Measurements from ENCODE around the gene RUBCN.

The RUBCN gene

DNA sequence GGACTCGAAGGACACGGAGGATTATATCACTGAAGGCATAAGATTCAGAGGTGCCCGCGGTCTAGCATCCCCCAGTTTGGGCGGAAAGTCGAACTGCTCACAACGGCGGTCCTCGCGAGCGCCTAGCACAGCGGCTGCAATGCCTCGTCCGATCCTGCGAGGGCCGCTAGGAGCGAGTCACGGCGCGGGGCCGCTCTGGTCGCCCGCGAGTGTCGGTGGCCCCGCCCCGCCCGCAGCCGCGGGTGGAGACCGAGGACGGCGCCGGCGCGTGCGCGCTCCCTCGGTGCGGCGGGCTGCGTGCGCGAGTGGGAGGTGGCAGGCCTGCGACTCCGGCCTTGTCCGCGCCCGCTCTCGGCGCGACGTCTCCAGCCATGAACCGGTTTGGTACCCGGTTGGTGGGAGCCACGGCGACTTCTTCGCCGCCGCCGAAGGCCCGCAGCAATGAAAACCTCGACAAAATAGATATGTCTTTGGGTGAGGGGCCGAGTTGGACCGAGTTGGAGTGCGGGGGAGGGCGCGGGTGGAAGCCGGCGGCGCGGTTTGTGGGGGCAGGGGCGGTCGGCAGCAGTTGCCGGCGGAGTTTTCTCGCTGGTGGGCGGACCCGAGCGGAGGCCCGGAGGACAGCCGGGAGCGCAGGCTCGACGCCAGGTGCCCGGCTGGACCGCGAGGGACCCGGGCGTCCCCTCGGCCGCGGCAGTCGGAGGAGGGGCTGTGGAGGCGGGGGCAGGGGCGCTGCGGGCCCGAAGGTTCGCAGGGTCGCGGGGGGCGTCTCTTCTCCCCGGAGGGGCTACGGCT, 13.1 kb upstream of the RUBCN start, which contains the start of gene FYTTD1:
Gene FYTTD1 (plus strand): TSS at position 283 of the 795 bp plus-strand sequence. CDS start 89 bp downstream, at position 372.
- TF ChIP-seq, protein P1, sequence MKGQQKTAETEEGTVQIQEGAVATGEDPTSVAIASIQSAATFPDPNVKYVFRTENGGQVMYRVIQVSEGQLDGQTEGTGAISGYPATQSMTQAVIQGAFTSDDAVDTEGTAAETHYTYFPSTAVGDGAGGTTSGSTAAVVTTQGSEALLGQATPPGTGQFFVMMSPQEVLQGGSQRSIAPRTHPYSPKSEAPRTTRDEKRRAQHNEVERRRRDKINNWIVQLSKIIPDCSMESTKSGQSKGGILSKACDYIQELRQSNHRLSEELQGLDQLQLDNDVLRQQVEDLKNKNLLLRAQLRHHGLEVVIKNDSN (IDR thresholded peaks at IDR 0.05) = peak; percentile 33; the same call in 1 of the 2 replicates
- peak; percentile 70; the same call in 1 of the 2 replicates for TF ChIP-seq EGR1 (IDR thresholded peaks at IDR 0.05)
- no peak for TF ChIP-seq YY1 (IDR thresholded peaks at IDR 0.05; ENCODE audit: low read depth)
- peak; percentile 8; the same call in 1 of the 2 replicates for TF ChIP-seq EP300 (IDR thresholded peaks at IDR 0.05; ENCODE audit: borderline replicate concordance)
- no peak for TF ChIP-seq FOXM1 (IDR thresholded peaks at IDR 0.05; ENCODE audit: borderline replicate concordance, low read depth)
- peak; percentile 50; the same call in 1 of the 2 replicates for TF ChIP-seq TEAD4 (IDR thresholded peaks at IDR 0.05)
- TF ChIP-seq NFIC (IDR thresholded peaks at IDR 0.05) = no peak; the same call in 1 of the 2 replicates
- peak; percentile 6; the same call in 1 of the 2 replicates for TF ChIP-seq CREB1 (IDR thresholded peaks at IDR 0.05; ENCODE audit: low read depth)
- TF ChIP-seq, protein P2, sequence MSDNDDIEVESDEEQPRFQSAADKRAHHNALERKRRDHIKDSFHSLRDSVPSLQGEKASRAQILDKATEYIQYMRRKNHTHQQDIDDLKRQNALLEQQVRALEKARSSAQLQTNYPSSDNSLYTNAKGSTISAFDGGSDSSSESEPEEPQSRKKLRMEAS (IDR thresholded peaks at IDR 0.05) = peak; percentile 93
- no peak; the same call in 1 of the 2 replicates for TF ChIP-seq RAD21 (IDR thresholded peaks at IDR 0.05; ENCODE audit: low read depth)
- TF ChIP-seq TAF1 (IDR thresholded peaks at IDR 0.05; ENCODE audit: low read depth) = peak; percentile 80; the same call in 1 of the 2 replicates
- TF ChIP-seq ZBTB7A (IDR thresholded peaks at IDR 0.05; ENCODE audit: low read depth) = peak; percentile 85; the same call in 1 of the 2 replicates
- peak; percentile 54; the same call in 1 of the 2 replicates for TF ChIP-seq TCF12 (IDR thresholded peaks at IDR 0.05; ENCODE audit: low read depth)
- TF ChIP-seq CEBPB (IDR thresholded peaks at IDR 0.05) = no peak
- TF ChIP-seq, protein P3, sequence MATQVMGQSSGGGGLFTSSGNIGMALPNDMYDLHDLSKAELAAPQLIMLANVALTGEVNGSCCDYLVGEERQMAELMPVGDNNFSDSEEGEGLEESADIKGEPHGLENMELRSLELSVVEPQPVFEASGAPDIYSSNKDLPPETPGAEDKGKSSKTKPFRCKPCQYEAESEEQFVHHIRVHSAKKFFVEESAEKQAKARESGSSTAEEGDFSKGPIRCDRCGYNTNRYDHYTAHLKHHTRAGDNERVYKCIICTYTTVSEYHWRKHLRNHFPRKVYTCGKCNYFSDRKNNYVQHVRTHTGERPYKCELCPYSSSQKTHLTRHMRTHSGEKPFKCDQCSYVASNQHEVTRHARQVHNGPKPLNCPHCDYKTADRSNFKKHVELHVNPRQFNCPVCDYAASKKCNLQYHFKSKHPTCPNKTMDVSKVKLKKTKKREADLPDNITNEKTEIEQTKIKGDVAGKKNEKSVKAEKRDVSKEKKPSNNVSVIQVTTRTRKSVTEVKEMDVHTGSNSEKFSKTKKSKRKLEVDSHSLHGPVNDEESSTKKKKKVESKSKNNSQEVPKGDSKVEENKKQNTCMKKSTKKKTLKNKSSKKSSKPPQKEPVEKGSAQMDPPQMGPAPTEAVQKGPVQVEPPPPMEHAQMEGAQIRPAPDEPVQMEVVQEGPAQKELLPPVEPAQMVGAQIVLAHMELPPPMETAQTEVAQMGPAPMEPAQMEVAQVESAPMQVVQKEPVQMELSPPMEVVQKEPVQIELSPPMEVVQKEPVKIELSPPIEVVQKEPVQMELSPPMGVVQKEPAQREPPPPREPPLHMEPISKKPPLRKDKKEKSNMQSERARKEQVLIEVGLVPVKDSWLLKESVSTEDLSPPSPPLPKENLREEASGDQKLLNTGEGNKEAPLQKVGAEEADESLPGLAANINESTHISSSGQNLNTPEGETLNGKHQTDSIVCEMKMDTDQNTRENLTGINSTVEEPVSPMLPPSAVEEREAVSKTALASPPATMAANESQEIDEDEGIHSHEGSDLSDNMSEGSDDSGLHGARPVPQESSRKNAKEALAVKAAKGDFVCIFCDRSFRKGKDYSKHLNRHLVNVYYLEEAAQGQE (IDR thresholded peaks at IDR 0.05; ENCODE audit: low read depth) = no peak

DNA sequence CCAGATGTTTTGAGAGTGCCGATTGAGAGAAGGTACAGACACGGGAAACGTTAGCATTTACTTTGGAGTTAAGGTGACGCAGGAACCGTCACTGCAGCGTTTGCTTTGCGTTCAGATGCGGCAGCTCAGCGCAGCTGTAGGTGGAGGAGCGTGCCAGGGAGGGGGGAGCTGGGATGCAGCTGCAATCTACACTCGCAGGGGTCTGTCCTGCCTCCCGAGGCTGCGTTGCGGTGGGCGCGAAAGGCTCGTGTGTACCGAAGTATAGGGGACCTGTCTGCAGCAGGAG, 12.6 kb upstream of the RUBCN start:
- no peak for TF ChIP-seq RAD21 (IDR thresholded peaks at IDR 0.05; ENCODE audit: low read depth)
- no peak for TF ChIP-seq EGR1 (IDR thresholded peaks at IDR 0.05)
- no peak for TF ChIP-seq FOXM1 (IDR thresholded peaks at IDR 0.05; ENCODE audit: borderline replicate concordance, low read depth)
- TF ChIP-seq CREB1 (IDR thresholded peaks at IDR 0.05; ENCODE audit: low read depth) = 0 out of 2 replicates have a peak, but pooled peaks have one; percentile 20
- TF ChIP-seq ZBTB7A (IDR thresholded peaks at IDR 0.05; ENCODE audit: low read depth) = no peak; the same call in 1 of the 2 replicates
- no peak for TF ChIP-seq TEAD4 (IDR thresholded peaks at IDR 0.05)
- TF ChIP-seq, protein P2 (IDR thresholded peaks at IDR 0.05) = no peak
- no peak for TF ChIP-seq NFIC (IDR thresholded peaks at IDR 0.05)

DNA sequence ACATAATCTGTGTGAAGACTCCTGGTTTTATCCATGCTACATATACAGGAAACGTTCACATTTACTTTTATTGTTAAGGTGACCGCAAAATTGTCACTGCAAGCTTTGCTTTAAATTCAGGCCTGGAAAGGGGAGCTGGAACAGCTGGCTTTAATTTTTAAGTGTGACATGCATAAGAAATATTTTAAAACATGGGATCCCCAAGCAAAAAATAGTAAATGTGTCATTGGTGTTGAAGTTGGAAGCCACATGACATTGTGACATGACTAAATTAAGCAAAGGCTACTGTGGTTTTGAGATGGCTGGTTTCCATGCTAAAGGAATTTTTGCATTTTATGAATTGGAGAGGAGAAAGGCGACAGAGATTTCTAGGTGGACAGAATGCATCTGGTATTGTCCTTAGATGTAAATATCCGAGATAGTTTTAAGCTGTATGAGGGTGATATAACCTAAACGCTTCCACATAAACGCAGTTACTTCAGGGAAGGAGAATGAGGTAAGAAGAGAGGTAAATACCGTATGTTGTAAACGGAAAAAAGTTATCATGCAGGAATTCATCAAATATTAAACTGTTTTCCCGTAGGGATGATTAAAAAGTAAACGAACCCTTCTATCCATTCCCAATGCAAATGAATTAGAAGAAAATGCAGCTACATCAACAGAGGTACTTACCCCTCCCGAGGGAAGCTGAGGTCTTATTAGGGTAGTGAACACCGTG, 12.1 kb upstream of the RUBCN start:
- TF ChIP-seq YY1 (IDR thresholded peaks at IDR 0.05; ENCODE audit: low read depth) (no peak), CEBPB (IDR thresholded peaks at IDR 0.05) (no peak), NFIC (IDR thresholded peaks at IDR 0.05) (no peak), ZBTB7A (IDR thresholded peaks at IDR 0.05; ENCODE audit: low read depth) (no peak), TEAD4 (IDR thresholded peaks at IDR 0.05) (no peak), CREB1 (IDR thresholded peaks at IDR 0.05; ENCODE audit: low read depth) (no peak), TAF1 (IDR thresholded peaks at IDR 0.05; ENCODE audit: low read depth) (no peak)
- TF ChIP-seq, protein P1 (IDR thresholded peaks at IDR 0.05) = no peak
- TF ChIP-seq, protein P2 (IDR thresholded peaks at IDR 0.05) = no peak

DNA sequence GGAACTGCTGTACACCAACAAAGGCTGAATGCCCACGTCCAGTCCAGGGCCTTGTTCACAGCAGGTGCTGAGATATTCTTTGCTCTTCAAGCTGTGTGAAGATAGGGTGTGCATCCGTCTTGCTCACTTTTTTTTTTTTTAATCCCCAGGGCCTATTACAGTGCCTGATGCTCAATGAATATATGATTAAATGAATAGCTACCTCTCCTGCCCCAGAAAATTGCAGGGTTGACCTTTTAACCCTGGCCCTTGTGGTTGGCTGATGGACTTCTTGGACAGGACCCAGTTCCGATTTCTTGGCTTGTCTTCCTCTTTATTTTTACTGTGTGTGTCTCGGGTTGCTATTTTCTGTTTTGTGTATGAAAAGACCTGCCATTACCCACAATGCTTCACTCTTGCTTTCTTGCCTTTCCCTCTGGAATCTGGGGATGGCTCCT, 10.1 kb upstream of the RUBCN start:
- TF ChIP-seq FOXM1 (IDR thresholded peaks at IDR 0.05; ENCODE audit: borderline replicate concordance, low read depth) = no peak

DNA sequence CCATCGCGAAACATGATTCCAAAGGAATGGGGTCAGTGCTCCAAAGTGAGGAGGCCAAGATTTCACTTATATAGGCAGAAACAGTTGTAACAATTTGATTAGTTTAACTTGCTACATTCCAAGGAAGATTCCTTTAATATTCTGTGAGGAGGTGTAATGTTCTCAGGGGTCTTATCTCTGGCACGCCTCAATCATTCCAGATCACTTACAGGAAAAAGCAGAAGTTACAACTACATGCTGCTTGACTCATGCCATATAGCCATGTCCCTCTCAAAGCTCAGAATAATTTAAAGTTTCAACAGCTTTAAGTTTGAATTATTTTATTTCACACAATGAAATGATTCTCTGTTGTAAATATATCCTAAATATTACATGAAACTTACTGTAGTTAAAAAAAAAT, 9.5 kb upstream of the RUBCN start:
- TF ChIP-seq YY1 (IDR thresholded peaks at IDR 0.05; ENCODE audit: low read depth) = no peak
- TF ChIP-seq, protein P1 (IDR thresholded peaks at IDR 0.05) = no peak

DNA sequence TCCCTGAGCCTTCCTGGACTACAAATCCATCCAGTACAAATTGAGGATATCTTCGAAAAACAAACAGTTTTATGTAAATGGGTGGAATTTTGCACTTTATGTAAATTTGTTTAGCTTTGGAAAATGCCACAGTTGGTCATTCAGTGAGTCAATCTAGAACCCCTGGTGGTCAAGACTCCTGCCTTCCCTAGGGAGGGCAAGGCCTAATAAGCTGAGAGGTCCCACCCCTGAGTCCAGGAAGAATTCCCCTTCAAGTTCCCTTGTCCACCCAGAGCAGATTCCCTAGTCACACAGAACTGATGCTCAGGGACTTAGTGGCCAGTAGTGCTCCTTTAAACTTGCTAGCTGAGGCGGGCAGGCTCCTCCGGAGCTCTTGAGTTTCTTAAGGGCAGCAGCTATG, 6.1 kb upstream of the RUBCN start:
- TF ChIP-seq NFIC (IDR thresholded peaks at IDR 0.05) = no peak
- TF ChIP-seq, protein P2 (IDR thresholded peaks at IDR 0.05) = no peak
- TF ChIP-seq CREB1 (IDR thresholded peaks at IDR 0.05; ENCODE audit: low read depth) = no peak
- TF ChIP-seq EP300 (IDR thresholded peaks at IDR 0.05; ENCODE audit: borderline replicate concordance) = no peak
- no peak for TF ChIP-seq FOXM1 (IDR thresholded peaks at IDR 0.05; ENCODE audit: borderline replicate concordance, low read depth)
- no peak for TF ChIP-seq ZBTB7A (IDR thresholded peaks at IDR 0.05; ENCODE audit: low read depth)
- no peak for TF ChIP-seq RAD21 (IDR thresholded peaks at IDR 0.05; ENCODE audit: low read depth)
- TF ChIP-seq YY1 (IDR thresholded peaks at IDR 0.05; ENCODE audit: low read depth) = no peak
- TF ChIP-seq TCF12 (IDR thresholded peaks at IDR 0.05; ENCODE audit: low read depth) = no peak
- TF ChIP-seq TAF1 (IDR thresholded peaks at IDR 0.05; ENCODE audit: low read depth) = no peak
- no peak for TF ChIP-seq CEBPB (IDR thresholded peaks at IDR 0.05)
- no peak for TF ChIP-seq EGR1 (IDR thresholded peaks at IDR 0.05)
- no peak for TF ChIP-seq TEAD4 (IDR thresholded peaks at IDR 0.05)
- TF ChIP-seq, protein P1 (IDR thresholded peaks at IDR 0.05) = no peak
- TF ChIP-seq, protein P3 (IDR thresholded peaks at IDR 0.05; ENCODE audit: low read depth) = no peak

Measured in Ishikawa (cell line).